Suprapubic skin (tissue), 4 donors: ENCODE data around the gene CCDC27. TPM values are rescaled to one million over a fixed set of nuclear protein-coding genes. Genes with fewer than 3 reads are reported as not detected.

ENCODE experiments used
- DNase-seq, 2 donors: peaks; one replicate each; pipeline ENCODE4 v3.0.0-alpha.2; 2019; ENCODE audit warnings: low spot score in 2 of 2
- H3K27ac ChIP-seq: fragments of 200-600 bp; sonication (generic); one replicate; pipeline ENCODE4 v1.5.1; 2019
- H3K27me3 ChIP-seq: fragments of 200-600 bp; sonication (generic); one replicate; pipeline ENCODE4 v1.5.1; 2019
- H3K36me3 ChIP-seq: fragments of 200-600 bp; sonication (generic); one replicate; pipeline ENCODE4 v1.5.1; 2019
- H3K4me1 ChIP-seq: fragments of 200-600 bp; sonication (generic); one replicate; pipeline ENCODE4 v1.5.1; 2019
- H3K4me3 ChIP-seq: fragments of 200-600 bp; sonication (generic); one replicate; pipeline ENCODE4 v1.5.1; 2019; ENCODE audit warnings: mild to moderate bottlenecking
- H3K9me3 ChIP-seq: fragments of 200-600 bp; sonication (generic); one replicate; pipeline ENCODE4 v1.5.1; 2019
- CTCF ChIP-seq, 2 donors: fragments of 200-600 bp in 1 of 2; fragments of 450-650 bp in 1 of 2; sonication (generic) in 1 of 2; IDR thresholded peaks; one replicate each; pipeline ENCODE4 v1.5.1; 2016 to 2019; ENCODE audit warnings: antibody characterized with exemption in 2 of 2, mild to moderate bottlenecking in 1 of 2, moderate library complexity in 1 of 2
- EP300 ChIP-seq: sonication (generic); formaldehyde crosslinking; IDR thresholded peaks from one replicate; pipeline ENCODE4 v1.6.1; 2017; ENCODE audit warnings: antibody characterized with exemption
- POLR2A ChIP-seq, 2 donors: fragments of 450-650 bp; IDR thresholded peaks; one replicate each; pipeline ENCODE4 v1.6.1; 2017; ENCODE audit warnings: antibody characterized with exemption in 2 of 2, mild to moderate bottlenecking in 2 of 2, moderate library complexity in 2 of 2
- POLR2AphosphoS5 ChIP-seq, 3 donors: sonication (generic); formaldehyde crosslinking; IDR thresholded peaks; one replicate each; pipeline ENCODE4 v1.6.1; 2017; ENCODE audit warnings: antibody characterized with exemption in 3 of 3
- WGBS: methylation state at CpG from one replicate; pipeline ENCODE4 v1.1.5; 2018; 5-methylcytosine and 5-hydroxymethylcytosine counted together
- total RNA-seq, 4 donors: library from RNA; depleted of rRNA; stranded (reverse); fragments of >200 nt; gene quantifications; one replicate each; pipeline ENCODE4 v1.1.0, GENCODE V29; 2016

The CCDC27 gene
- total RNA-seq, 4 donors from 2014 or later = not detected

GRCh38 chr1:3727825-3728776 is 24.1 kb upstream of the CCDC27 start:
- Histone ChIP-seq H3K4me1 (peaks cover 15% of the 10 kb centered on the region), H3K27ac (no peak overlapping the region), H3K9me3 (no peaks in the 10 kb centered on the region), H3K4me3 (no peak overlapping the region), H3K36me3 (peaks cover 5% of the 10 kb centered on the region), H3K27me3 (peaks cover 32% of the 10 kb centered on the region)
- WGBS = 94% methylated on average over 3 of the region's 31 CpGs
- TF ChIP-seq POLR2A (IDR thresholded peaks at IDR 0.05) (no peak), CTCF (IDR thresholded peaks at IDR 0.05) (no peak), EP300 (no peak), POLR2AphosphoS5 (IDR thresholded peaks at IDR 0.05) (no peak)
- no peak for DNase-seq

DNA sequence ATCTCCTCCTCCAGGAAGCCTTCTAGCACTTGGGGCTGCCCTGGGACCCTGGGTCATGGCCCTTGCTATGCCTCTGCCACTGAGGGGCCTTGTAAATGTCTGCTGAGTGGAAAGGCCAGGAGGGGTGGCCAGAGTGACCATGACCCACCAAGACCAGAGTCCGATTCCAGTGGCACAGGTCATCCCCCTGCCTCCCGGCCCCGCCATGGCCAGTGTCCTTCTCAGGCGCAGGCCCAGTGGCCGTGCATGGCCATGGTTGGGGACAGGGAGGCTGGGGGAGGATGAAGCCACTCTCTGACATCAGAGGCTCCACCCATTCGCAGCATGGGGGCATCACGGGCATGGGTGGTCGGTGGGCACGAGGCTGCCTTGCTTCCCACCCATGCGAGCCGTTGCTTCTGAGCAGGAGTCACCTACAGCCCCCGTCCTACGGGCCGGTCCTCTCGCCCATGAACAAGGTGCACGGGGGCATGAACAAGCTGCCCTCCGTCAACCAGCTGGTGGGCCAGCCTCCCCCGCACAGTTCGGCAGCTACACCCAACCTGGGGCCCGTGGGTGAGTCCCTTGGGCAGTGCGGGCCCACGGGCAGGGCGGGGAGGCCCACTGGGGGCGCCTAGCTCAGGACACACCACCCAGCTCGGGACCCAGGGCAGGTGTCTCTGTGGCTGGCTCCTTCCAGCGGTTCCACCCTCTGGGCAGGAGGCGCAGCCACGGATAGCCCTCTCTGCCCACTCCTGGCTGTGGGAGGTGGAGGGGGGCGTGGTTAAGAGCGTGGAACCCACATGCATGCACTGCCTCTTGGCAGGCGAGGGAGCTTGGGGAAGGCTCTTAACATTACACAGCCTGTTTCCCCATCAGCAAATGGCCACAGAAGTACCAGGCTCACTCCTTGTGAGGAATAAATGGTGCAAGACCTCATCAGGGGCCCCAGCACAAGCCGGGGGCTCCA is 22.4 kb upstream of the CCDC27 start:
- H3K4me1 ChIP-seq = peaks cover 16% of the 10 kb centered on the region
- peaks cover 8% of the 10 kb centered on the region for H3K36me3 ChIP-seq
- no peak overlapping the region for H3K27ac ChIP-seq
- H3K4me3 ChIP-seq = no peak overlapping the region
- WGBS = 78% methylated on average over 3 of the region's 32 CpGs
- peaks cover 32% of the 10 kb centered on the region for H3K27me3 ChIP-seq
- no peaks in the 10 kb centered on the region for H3K9me3 ChIP-seq
- TF ChIP-seq EP300 (no peak), POLR2AphosphoS5 (IDR thresholded peaks at IDR 0.05) (no peak), CTCF (IDR thresholded peaks at IDR 0.05) (no peak), POLR2A (IDR thresholded peaks at IDR 0.05) (no peak)
- no peak for DNase-seq

GRCh38 chr1:3730543-3731247 is 21.6 kb upstream of the CCDC27 start:
- Histone ChIP-seq H3K36me3 (peaks cover 17% of the 10 kb centered on the region), H3K27me3 (peaks cover 27% of the 10 kb centered on the region), H3K9me3 (no peaks in the 10 kb centered on the region), H3K4me1 (peaks cover 16% of the 10 kb centered on the region), H3K27ac (no peak overlapping the region), H3K4me3 (no peak overlapping the region)
- no peak for TF ChIP-seq POLR2A (IDR thresholded peaks at IDR 0.05)
- TF ChIP-seq CTCF (IDR thresholded peaks at IDR 0.05) = no peak
- no peak for TF ChIP-seq EP300
- no peak for TF ChIP-seq POLR2AphosphoS5 (IDR thresholded peaks at IDR 0.05)
- DNase-seq = no peak
- WGBS = 61% methylated on average over 4 of the region's 25 CpGs

- Histone ChIP-seq H3K27ac (no peak overlapping the region), H3K4me3 (no peak overlapping the region), H3K9me3 (no peaks in the 10 kb centered on the region), H3K36me3 (peaks cover 25% of the 10 kb centered on the region), H3K4me1 (peaks cover 16% of the 10 kb centered on the region), H3K27me3 (peaks cover 26% of the 10 kb centered on the region)
- TF ChIP-seq CTCF (IDR thresholded peaks at IDR 0.05) = no peak
- 79% methylated on average over 9 of the region's 25 CpGs for WGBS
- DNase-seq = no peak
Measured at GRCh38 chr1:3731583-3732433, 20.4 kb upstream of the CCDC27 start.
